ENCODE data around the gene DNASE1L3. TPM values are rescaled to one million over a fixed set of nuclear protein-coding genes. Genes with fewer than 3 reads are reported as not detected.

The DNASE1L3 gene
- total and polyA plus RNA-seq, 2 of the 13 experiments (the other 11 are each of a cell fraction or from before 2014, with no cell fraction given), result 0.86 to 1.7 TPM

DNA sequence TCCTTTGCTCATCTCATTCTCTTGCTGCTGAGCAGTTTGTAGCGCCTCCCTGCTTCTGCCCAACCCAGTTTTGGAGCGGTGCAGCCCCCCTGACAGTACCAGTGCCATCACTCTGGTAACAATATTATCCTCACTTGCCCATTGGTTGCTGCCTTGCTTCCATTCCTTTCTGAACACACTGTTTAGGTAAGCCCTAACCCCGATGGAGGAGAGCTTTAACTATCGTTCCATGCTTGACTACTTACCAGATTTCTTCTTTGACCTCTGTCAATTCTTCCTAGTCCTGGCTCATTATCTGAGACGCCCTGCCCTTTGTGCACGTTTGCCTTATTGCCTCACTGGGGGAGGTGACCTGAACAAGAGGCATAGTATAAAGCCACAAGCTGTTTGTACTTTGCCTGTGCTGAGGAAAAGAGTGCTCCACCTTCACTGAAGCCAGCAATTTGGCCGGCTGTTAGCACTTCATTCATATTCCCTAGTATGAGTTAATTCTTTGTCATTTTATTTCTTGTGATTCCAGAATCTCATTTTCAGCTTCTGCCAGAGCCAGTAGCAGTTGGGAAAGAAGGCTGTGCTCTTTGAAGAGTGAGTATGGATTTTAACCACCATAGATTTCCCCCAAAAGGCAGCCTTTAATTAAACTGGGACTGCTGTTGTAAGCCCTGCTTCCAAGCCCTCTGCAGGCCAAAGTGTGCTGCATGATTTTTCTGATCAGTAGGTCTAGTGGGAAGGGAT, 38.8 kb upstream of the DNASE1L3 start (continued):
- TF ChIP-seq HMGXB4 (CRISPR knock-in tag; IDR thresholded peaks at IDR 0.05; ENCODE audit: borderline replicate concordance in 1 of 2, low read depth in 1 of 2) (peak in 1 of 2 experiments; percentile 46; a peak in 1 of 4 replicates), TERF1 (CRISPR knock-in tag; IDR thresholded peaks at IDR 0.05) (no peak), RXRA (CRISPR knock-in tag; IDR thresholded peaks at IDR 0.05) (peak; percentile 53; the same call in 1 of the 2 replicates), MYC (CRISPR knock-in tag; IDR thresholded peaks at IDR 0.05; ENCODE audit: borderline replicate concordance) (no peak), ZNF816 (CRISPR knock-in tag; IDR thresholded peaks at IDR 0.05; ENCODE audit: borderline replicate concordance) (no peak), RFX3 (CRISPR knock-in tag; IDR thresholded peaks at IDR 0.05) (no peak), SETDB1 (CRISPR knock-in tag; IDR thresholded peaks at IDR 0.05; ENCODE audit: borderline replicate concordance) (no peak), JUND (CRISPR knock-in tag; IDR thresholded peaks at IDR 0.05) (no peak), SIX1 (CRISPR knock-in tag; IDR thresholded peaks at IDR 0.05; ENCODE audit: borderline replicate concordance) (no peak), ZNF614 (CRISPR knock-in tag; IDR thresholded peaks at IDR 0.05; ENCODE audit: borderline replicate concordance) (0 out of 2 replicates have a peak, but pooled peaks have one; percentile 45), ZC3H4 (CRISPR knock-in tag; IDR thresholded peaks at IDR 0.05; ENCODE audit: borderline replicate concordance) (no peak), EHMT2 (IDR thresholded peaks at IDR 0.05; ENCODE audit: borderline replicate concordance, low read depth, low read length) (no peak), ZNF556 (CRISPR knock-in tag; IDR thresholded peaks at IDR 0.05; ENCODE audit: borderline replicate concordance) (0 out of 2 replicates have a peak, but pooled peaks have one; percentile 24), ZNF343 (CRISPR knock-in tag; IDR thresholded peaks at IDR 0.05) (0 out of 2 replicates have a peak, but pooled peaks have one; percentile 27), ZBTB7A (CRISPR knock-in tag; IDR thresholded peaks at IDR 0.05) (no peak), DMAP1 (CRISPR knock-in tag; IDR thresholded peaks at IDR 0.05) (no peak), FOXA3 (CRISPR knock-in tag; IDR thresholded peaks at IDR 0.05) (0 out of 2 replicates have a peak, but pooled peaks have one; percentile 14)
- TF ChIP-seq, protein P1, sequence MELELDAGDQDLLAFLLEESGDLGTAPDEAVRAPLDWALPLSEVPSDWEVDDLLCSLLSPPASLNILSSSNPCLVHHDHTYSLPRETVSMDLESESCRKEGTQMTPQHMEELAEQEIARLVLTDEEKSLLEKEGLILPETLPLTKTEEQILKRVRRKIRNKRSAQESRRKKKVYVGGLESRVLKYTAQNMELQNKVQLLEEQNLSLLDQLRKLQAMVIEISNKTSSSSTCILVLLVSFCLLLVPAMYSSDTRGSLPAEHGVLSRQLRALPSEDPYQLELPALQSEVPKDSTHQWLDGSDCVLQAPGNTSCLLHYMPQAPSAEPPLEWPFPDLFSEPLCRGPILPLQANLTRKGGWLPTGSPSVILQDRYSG (CRISPR knock-in tag; IDR thresholded peaks at IDR 0.05), result no peak
- TF ChIP-seq, protein P2, sequence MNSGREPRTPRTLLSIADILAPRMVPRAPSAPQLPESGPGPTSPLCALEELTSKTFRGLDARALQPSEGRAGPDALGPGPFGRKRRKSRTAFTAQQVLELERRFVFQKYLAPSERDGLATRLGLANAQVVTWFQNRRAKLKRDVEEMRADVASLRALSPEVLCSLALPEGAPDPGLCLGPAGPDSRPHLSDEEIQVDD (CRISPR knock-in tag; IDR thresholded peaks at IDR 0.05; ENCODE audit: borderline replicate concordance), result no peak
- TF ChIP-seq, protein P3, sequence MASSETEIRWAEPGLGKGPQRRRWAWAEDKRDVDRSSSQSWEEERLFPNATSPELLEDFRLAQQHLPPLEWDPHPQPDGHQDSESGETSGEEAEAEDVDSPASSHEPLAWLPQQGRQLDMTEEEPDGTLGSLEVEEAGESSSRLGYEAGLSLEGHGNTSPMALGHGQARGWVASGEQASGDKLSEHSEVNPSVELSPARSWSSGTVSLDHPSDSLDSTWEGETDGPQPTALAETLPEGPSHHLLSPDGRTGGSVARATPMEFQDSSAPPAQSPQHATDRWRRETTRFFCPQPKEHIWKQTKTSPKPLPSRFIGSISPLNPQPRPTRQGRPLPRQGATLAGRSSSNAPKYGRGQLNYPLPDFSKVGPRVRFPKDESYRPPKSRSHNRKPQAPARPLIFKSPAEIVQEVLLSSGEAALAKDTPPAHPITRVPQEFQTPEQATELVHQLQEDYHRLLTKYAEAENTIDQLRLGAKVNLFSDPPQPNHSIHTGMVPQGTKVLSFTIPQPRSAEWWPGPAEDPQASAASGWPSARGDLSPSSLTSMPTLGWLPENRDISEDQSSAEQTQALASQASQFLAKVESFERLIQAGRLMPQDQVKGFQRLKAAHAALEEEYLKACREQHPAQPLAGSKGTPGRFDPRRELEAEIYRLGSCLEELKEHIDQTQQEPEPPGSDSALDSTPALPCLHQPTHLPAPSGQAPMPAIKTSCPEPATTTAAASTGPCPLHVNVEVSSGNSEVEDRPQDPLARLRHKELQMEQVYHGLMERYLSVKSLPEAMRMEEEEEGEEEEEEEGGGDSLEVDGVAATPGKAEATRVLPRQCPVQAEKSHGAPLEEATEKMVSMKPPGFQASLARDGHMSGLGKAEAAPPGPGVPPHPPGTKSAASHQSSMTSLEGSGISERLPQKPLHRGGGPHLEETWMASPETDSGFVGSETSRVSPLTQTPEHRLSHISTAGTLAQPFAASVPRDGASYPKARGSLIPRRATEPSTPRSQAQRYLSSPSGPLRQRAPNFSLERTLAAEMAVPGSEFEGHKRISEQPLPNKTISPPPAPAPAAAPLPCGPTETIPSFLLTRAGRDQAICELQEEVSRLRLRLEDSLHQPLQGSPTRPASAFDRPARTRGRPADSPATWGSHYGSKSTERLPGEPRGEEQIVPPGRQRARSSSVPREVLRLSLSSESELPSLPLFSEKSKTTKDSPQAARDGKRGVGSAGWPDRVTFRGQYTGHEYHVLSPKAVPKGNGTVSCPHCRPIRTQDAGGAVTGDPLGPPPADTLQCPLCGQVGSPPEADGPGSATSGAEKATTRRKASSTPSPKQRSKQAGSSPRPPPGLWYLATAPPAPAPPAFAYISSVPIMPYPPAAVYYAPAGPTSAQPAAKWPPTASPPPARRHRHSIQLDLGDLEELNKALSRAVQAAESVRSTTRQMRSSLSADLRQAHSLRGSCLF (CRISPR knock-in tag; IDR thresholded peaks at IDR 0.05; ENCODE audit: borderline replicate concordance), result no peak
